PC-3 (cell line): Measurements from ENCODE around the gene NPAS2. TPM values are rescaled to one million over a fixed set of nuclear protein-coding genes. Genes with fewer than 3 reads are reported as not detected.

Source experiments
- ATAC-seq: fragments of 200-7000 bp; cut with Tn5 transposase; 2 replicates; pipeline ENCODE4 v1.9.1; 2020; ENCODE audit warnings: mild to moderate bottlenecking, moderate library complexity
- BruUV-seq: library from RNA; stranded (reverse); fragments of 400-500 nt; replicated peaks from 2 replicates; lab custom pipeline; 2021; lab: Mats Ljungman, UMichigan
- CTCF ChIA-PET: fragments of 300-600 bp; sonication (Branson Sonifier 250); formaldehyde crosslinking; loops from one replicate; lab custom pipeline; 2022; ENCODE audit warnings: antibody characterized with exemption; lab: Charles Lee
- POLR2A ChIA-PET: fragments of 300-600 bp; sonication (Branson Sonifier 250); formaldehyde crosslinking; loops from one replicate; lab custom pipeline; 2022; ENCODE audit warnings: antibody characterized with exemption; ENCODE audit not compliant: unreplicated experiment; lab: Charles Lee
- DNase-seq: peaks from one replicate; pipeline ENCODE4 v3.0.0-alpha.2; 2015
- H2AFZ ChIP-seq: fragments of 300-600 bp; sonication (generic); 2 replicates; pipeline ENCODE4 v1.6.0; 2016; ENCODE audit warnings: antibody characterized with exemption, low read length
- H3F3A ChIP-seq: fragments of 300-600 bp; sonication (generic); one replicate; pipeline ENCODE4 v1.6.0; 2017; ENCODE audit warnings: antibody characterized with exemption, low read length, control low read depth, mild to moderate bottlenecking; ENCODE audit not compliant: unreplicated experiment
- H3K27ac ChIP-seq: fragments of 300-600 bp; sonication (generic); 2 replicates; pipeline ENCODE4 v1.5.1; 2016; ENCODE audit warnings: mild to moderate bottlenecking, low read length
- H3K27me3 ChIP-seq: fragments of 300-600 bp; sonication (generic); 2 replicates; pipeline ENCODE4 v1.6.1; 2016; ENCODE audit warnings: low read length, mixed read lengths
- H3K36me3 ChIP-seq: fragments of 300-600 bp; sonication (generic); 2 replicates; pipeline ENCODE4 v1.6.1; 2016; ENCODE audit warnings: low read depth, mixed run types, low read length, mixed read lengths
- H3K4me1 ChIP-seq: fragments of 300-600 bp; sonication (generic); 2 replicates; pipeline ENCODE4 v1.5.1; 2016; ENCODE audit warnings: low read length; ENCODE audit not compliant: insufficient read depth
- H3K4me2 ChIP-seq: fragments of 300-600 bp; sonication (generic); 2 replicates; pipeline ENCODE4 v1.6.0; 2016; ENCODE audit warnings: low read length
- H3K4me3 ChIP-seq: fragments of 300-600 bp; sonication (generic); 2 replicates; pipeline ENCODE4 v1.5.1; 2016; ENCODE audit warnings: mild to moderate bottlenecking, low read length, mixed read lengths
- H3K79me2 ChIP-seq: fragments of 300-600 bp; sonication (generic); 2 replicates; pipeline ENCODE4 v1.6.1; 2017; ENCODE audit warnings: low read length, mixed read lengths
- H3K9ac ChIP-seq: fragments of 300-600 bp; sonication (generic); 2 replicates; pipeline ENCODE4 v1.6.0; 2016; ENCODE audit warnings: mild to moderate bottlenecking, low read length
- H3K9me2 ChIP-seq: fragments of 300-600 bp; sonication (generic); replicated peaks from 2 replicates; pipeline ENCODE4 v1.6.1; 2016; ENCODE audit warnings: mixed run types, low read length, mixed read lengths
- H3K9me3 ChIP-seq: fragments of 300-600 bp; sonication (generic); 2 replicates; pipeline ENCODE4 v1.6.1; 2016; ENCODE audit warnings: low read length, mixed read lengths
- H4K20me1 ChIP-seq: fragments of 300-600 bp; sonication (generic); 2 replicates; pipeline ENCODE4 v1.6.1; 2016; ENCODE audit warnings: low read length, mixed read lengths
- EZH2 ChIP-seq: fragments of 300-600 bp; sonication (generic); IDR thresholded peaks from one replicate; pipeline ENCODE4 v1.6.1; 2017; ENCODE audit warnings: antibody characterized with exemption, mild to moderate bottlenecking, low read length; ENCODE audit not compliant: unreplicated experiment
- EZH2phosphoT487 ChIP-seq: fragments of 300-600 bp; sonication (generic); IDR thresholded peaks from 2 replicates; pipeline ENCODE4 v1.6.1; 2018; ENCODE audit warnings: mild to moderate bottlenecking, antibody characterized with exemption, low read length, borderline replicate concordance
- intact Hi-C: fragments of 100-400 bp; cut with micrococcal nuclease; formaldehyde crosslinking; loops from 2 replicates; pipeline ENCODE4 v1.9.0; 2023
- total RNA-seq: library from RNA; depleted of rRNA; stranded (reverse); fragments of >200 nt; gene quantifications from 2 replicates; pipeline ENCODE4 v1.2.3, GENCODE V29; 2014
- TF ChIP-seq, protein P1 (sequence below): fragments of 300-600 bp; sonication (generic); conservative IDR thresholded peaks from 2 replicates; pipeline ENCODE4 v1.5.1; 2017; ENCODE audit warnings: antibody characterized with exemption, low read depth, mild to moderate bottlenecking, low read length

The NPAS2 gene
- total RNA-seq, 1 experiment from 2014 or later = 55.4 TPM

DNA sequence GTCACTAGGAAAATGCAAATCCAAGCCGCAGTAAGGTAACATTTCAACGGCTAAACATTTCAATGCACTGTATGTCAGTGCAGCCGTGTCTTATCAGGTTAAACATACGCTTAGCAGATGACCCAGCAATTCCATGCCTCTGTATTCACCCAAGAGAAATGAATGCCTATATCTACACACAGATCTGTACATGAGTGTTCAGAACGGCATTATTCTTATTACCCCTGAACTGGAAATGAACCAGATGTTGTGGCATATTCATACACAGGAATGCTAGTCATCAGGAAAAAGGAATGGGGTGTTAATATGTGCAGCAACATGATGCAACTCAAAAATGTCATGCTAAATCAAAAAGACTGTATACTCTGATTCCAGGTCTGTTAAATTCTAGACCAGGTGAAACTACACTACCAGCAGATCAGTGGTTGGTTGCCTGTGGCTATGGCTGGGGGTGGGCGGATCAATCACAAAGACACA lies 101.8 kb downstream of the NPAS2 start:
- POLR2A ChIA-PET = no interaction called here
- intact Hi-C loops = no loop called here
- Histone ChIP-seq H3K9me2 (no peaks in the 10 kb centered on the region), H3K4me1 (no peaks in the 10 kb centered on the region), H3K36me3 (peaks cover 26% of the 10 kb centered on the region; the same call in 1 of the 2 replicates), H3K4me3 (no peak overlapping the region), H3K27ac (no peak overlapping the region), H4K20me1 (0 out of 2 replicates have a peak, but pooled peaks cover 5% of the 10 kb centered on the region), H3K9ac (no peak overlapping the region), H2AFZ (no peak overlapping the region), H3K27me3 (no peaks in the 10 kb centered on the region), H3K9me3 (no peaks in the 10 kb centered on the region), H3F3A (peaks cover 4% of the 10 kb centered on the region), H3K4me2 (no peak overlapping the region), H3K79me2 (no peaks in the 10 kb centered on the region)
- ATAC-seq (no peak), DNase-seq (no peak)
- CTCF ChIA-PET = no interaction called here
- TF ChIP-seq EZH2 = no peak
- TF ChIP-seq EZH2phosphoT487 = no peak
- TF ChIP-seq, protein P1, sequence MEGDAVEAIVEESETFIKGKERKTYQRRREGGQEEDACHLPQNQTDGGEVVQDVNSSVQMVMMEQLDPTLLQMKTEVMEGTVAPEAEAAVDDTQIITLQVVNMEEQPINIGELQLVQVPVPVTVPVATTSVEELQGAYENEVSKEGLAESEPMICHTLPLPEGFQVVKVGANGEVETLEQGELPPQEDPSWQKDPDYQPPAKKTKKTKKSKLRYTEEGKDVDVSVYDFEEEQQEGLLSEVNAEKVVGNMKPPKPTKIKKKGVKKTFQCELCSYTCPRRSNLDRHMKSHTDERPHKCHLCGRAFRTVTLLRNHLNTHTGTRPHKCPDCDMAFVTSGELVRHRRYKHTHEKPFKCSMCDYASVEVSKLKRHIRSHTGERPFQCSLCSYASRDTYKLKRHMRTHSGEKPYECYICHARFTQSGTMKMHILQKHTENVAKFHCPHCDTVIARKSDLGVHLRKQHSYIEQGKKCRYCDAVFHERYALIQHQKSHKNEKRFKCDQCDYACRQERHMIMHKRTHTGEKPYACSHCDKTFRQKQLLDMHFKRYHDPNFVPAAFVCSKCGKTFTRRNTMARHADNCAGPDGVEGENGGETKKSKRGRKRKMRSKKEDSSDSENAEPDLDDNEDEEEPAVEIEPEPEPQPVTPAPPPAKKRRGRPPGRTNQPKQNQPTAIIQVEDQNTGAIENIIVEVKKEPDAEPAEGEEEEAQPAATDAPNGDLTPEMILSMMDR = no peak
- no TSS peak for BruUV-seq

DNA sequence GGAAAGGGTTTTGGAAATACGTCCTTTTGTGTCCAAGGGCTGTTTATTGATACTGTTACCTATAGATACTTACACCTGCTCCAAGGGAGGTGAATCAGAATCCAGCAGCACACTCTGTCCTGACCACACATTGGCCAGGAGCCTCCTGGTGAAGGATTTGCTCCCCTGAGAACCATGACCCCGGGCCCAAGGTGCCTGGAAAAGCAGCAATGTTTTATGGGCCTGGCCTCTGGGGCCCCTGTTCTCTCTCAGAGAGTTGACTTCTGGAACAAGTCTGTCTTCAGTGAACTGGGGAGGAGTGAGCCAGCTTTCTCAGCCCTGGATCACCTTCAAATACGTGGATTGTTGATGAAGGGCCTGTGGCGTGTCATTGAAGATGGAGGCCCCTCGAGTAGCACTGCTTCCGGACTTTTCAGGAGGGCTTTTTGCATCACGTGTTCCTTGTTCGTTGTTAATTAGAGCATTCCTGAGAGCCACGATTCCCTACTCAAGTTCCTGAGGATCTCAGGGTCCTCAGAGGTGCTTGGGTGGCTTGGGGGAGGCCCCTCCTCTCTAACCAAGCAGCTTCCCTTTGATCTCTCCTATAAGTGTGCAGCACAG lies 103.6 kb downstream of the NPAS2 start:
- POLR2A ChIA-PET = no interaction called here
- no TSS peak for BruUV-seq
- Histone ChIP-seq H2AFZ (no peak overlapping the region), H3K4me3 (no peak overlapping the region), H3K9ac (no peak overlapping the region), H3K36me3 (peaks cover 41% of the 10 kb centered on the region), H3K4me1 (no peaks in the 10 kb centered on the region), H3K9me2 (no peaks in the 10 kb centered on the region), H3K27me3 (no peaks in the 10 kb centered on the region), H3K4me2 (no peak overlapping the region), H3K9me3 (no peaks in the 10 kb centered on the region), H3K27ac (no peak overlapping the region), H4K20me1 (0 out of 2 replicates have a peak, but pooled peaks cover 4% of the 10 kb centered on the region), H3K79me2 (no peaks in the 10 kb centered on the region), H3F3A (peaks cover 1% of the 10 kb centered on the region)
- intact Hi-C loops = no loop called here
- DNase-seq (no peak), ATAC-seq (no peak)
- TF ChIP-seq, protein P1 = no peak
- no peak for TF ChIP-seq EZH2
- CTCF ChIA-PET = no interaction called here

GRCh38 chr2:100924122-100924519 lies 104.2 kb downstream of the NPAS2 start:
- ATAC-seq = no peak
- Histone ChIP-seq H3F3A (no peaks in the 10 kb centered on the region), H3K9me2 (no peaks in the 10 kb centered on the region), H3K4me3 (no peak overlapping the region), H3K4me1 (no peaks in the 10 kb centered on the region), H4K20me1 (no peaks in the 10 kb centered on the region), H3K27ac (no peak overlapping the region), H3K9me3 (no peaks in the 10 kb centered on the region), H3K4me2 (no peak overlapping the region), H3K79me2 (no peaks in the 10 kb centered on the region), H3K36me3 (peaks cover 44% of the 10 kb centered on the region), H3K27me3 (no peaks in the 10 kb centered on the region), H3K9ac (no peak overlapping the region), H2AFZ (no peak overlapping the region)
- BruUV-seq = no TSS peak
- intact Hi-C loops = no loop called here
- no peak for DNase-seq
- TF ChIP-seq EZH2 = no peak
- TF ChIP-seq, protein P1 = no peak
- no peak for TF ChIP-seq EZH2phosphoT487
- POLR2A ChIA-PET = no interaction called here
- CTCF ChIA-PET = no interaction called here
